Hepatocyte (in vitro differentiated cells): Measurements from ENCODE around the gene NRSN2.

Experiments used
- CTCF ChIP-seq: fragments of 200-600 bp; sonication (generic); IDR thresholded peaks from 2 replicates; pipeline ENCODE4 v1.5.1; 2016; ENCODE audit warnings: antibody characterized with exemption, mild to moderate bottlenecking; ENCODE audit not compliant: poor library complexity
- EZH2phosphoT487 ChIP-seq: fragments of 200-600 bp; sonication (generic); IDR thresholded peaks from one replicate; pipeline ENCODE4 v1.6.1; 2018; ENCODE audit warnings: antibody characterized with exemption, mild to moderate bottlenecking, low read depth, moderate library complexity; ENCODE audit not compliant: unreplicated experiment, severe bottlenecking

DNA sequence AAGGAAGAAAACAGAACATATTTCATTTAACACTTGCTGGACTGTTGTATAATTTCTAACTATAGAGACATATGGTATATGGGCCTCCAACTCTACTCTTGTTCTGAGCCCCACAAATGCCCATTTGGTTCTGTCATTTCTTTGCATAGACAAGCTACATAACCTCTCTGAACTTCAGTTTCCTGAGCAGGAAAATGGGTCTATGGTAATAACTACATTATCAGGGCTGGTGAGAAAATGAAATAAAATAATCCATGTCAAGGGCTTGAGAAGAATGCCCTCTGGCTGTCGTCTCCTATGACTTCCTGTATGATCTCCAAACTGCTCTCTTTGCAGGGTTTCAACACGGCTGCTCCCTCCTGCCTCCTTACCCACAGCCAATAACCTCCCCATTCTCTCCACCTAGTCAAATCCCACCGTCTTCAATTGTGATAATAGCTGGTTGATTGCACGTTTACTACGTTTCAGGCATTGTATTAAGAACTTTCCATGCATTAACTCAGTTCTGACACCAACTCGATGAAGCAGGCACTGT is 37.5 kb upstream of the NRSN2 start:
- peak; percentile 28 for TF ChIP-seq CTCF
- no peak for TF ChIP-seq EZH2phosphoT487
